IPS-18a (cell line): Measurements from ENCODE around the gene NR3C2.

Source experiments
- H3K27ac ChIP-seq: one replicate; pipeline ENCODE4 v1.5.1; 2013; ENCODE audit warnings: low read length
- H3K27me3 ChIP-seq: one replicate; pipeline ENCODE4 v1.6.1; 2013; ENCODE audit warnings: mild to moderate bottlenecking, low read length; ENCODE audit not compliant: control insufficient read depth, insufficient read depth
- H3K36me3 ChIP-seq: one replicate; pipeline ENCODE4 v1.6.1; 2013; ENCODE audit warnings: low read depth, low read length; ENCODE audit not compliant: control insufficient read depth
- H3K4me1 ChIP-seq: one replicate; pipeline ENCODE4 v1.6.1; 2013; ENCODE audit warnings: low read depth, low read length; ENCODE audit not compliant: control insufficient read depth
- H3K4me3 ChIP-seq: one replicate; pipeline ENCODE4 v1.5.1; 2013; ENCODE audit warnings: low read length
- H3K9ac ChIP-seq: one replicate; pipeline ENCODE4 v1.6.1; 2013; ENCODE audit warnings: mild to moderate bottlenecking, low read length, moderate library complexity
- H3K9me3 ChIP-seq: one replicate; pipeline ENCODE4 v1.6.1; 2013; ENCODE audit warnings: low read depth, low read length; ENCODE audit not compliant: control insufficient read depth

Gene NR3C2

GRCh38 chr4:148431401-148431800 is 10.8 kb downstream of the NR3C2 start:
- H3K9ac ChIP-seq = no peak overlapping the region
- no peaks in the 10 kb centered on the region for H3K27me3 ChIP-seq
- no peaks in the 10 kb centered on the region for H3K9me3 ChIP-seq
- no peaks in the 10 kb centered on the region for H3K4me1 ChIP-seq
- H3K36me3 ChIP-seq = no peaks in the 10 kb centered on the region
- no peak overlapping the region for H3K4me3 ChIP-seq
- H3K27ac ChIP-seq = no peak overlapping the region

GRCh38 chr4:148430854-148431253 is 11.4 kb downstream of the NR3C2 start:
- H3K27ac ChIP-seq = no peak overlapping the region
- no peaks in the 10 kb centered on the region for H3K27me3 ChIP-seq
- H3K9ac ChIP-seq = no peak overlapping the region
- H3K4me3 ChIP-seq = no peak overlapping the region
- H3K9me3 ChIP-seq = no peaks in the 10 kb centered on the region
- H3K4me1 ChIP-seq = no peaks in the 10 kb centered on the region
- no peaks in the 10 kb centered on the region for H3K36me3 ChIP-seq

- Histone ChIP-seq H3K27ac (no peak overlapping the region), H3K4me3 (no peak overlapping the region), H3K4me1 (no peaks in the 10 kb centered on the region), H3K9ac (no peak overlapping the region), H3K36me3 (no peaks in the 10 kb centered on the region), H3K9me3 (no peaks in the 10 kb centered on the region), H3K27me3 (no peaks in the 10 kb centered on the region)
These were observed 13.0 kb downstream of the NR3C2 start for GRCh38 chr4:148429206-148429605.

- Histone ChIP-seq H3K36me3 (no peaks in the 10 kb centered on the region), H3K27ac (no peak overlapping the region), H3K9ac (no peak overlapping the region), H3K9me3 (no peaks in the 10 kb centered on the region), H3K27me3 (no peaks in the 10 kb centered on the region), H3K4me1 (no peaks in the 10 kb centered on the region), H3K4me3 (no peak overlapping the region)
These were observed 15.6 kb downstream of the NR3C2 start for GRCh38 chr4:148426643-148427042.

- Histone ChIP-seq H3K27ac (no peak overlapping the region), H3K9me3 (no peaks in the 10 kb centered on the region), H3K9ac (no peak overlapping the region), H3K27me3 (no peaks in the 10 kb centered on the region), H3K4me3 (no peak overlapping the region), H3K36me3 (no peaks in the 10 kb centered on the region), H3K4me1 (no peaks in the 10 kb centered on the region)
These were observed 16.7 kb downstream of the NR3C2 start for GRCh38 chr4:148425327-148426110.

GRCh38 chr4:148420397-148420796 is 21.8 kb downstream of the NR3C2 start:
- Histone ChIP-seq H3K27me3 (no peaks in the 10 kb centered on the region), H3K27ac (no peak overlapping the region), H3K36me3 (no peaks in the 10 kb centered on the region), H3K4me3 (no peak overlapping the region), H3K9ac (no peak overlapping the region), H3K9me3 (no peaks in the 10 kb centered on the region), H3K4me1 (no peaks in the 10 kb centered on the region)

- no peak overlapping the region for H3K9ac ChIP-seq
- no peak overlapping the region for H3K27ac ChIP-seq
- no peak overlapping the region for H3K4me3 ChIP-seq
- no peaks in the 10 kb centered on the region for H3K36me3 ChIP-seq
- no peaks in the 10 kb centered on the region for H3K4me1 ChIP-seq
- no peaks in the 10 kb centered on the region for H3K9me3 ChIP-seq
- H3K27me3 ChIP-seq = no peaks in the 10 kb centered on the region
These were observed 26.7 kb downstream of the NR3C2 start for GRCh38 chr4:148415500-148415899.

- no peak overlapping the region for H3K9ac ChIP-seq
- H3K27me3 ChIP-seq = no peaks in the 10 kb centered on the region
- H3K9me3 ChIP-seq = no peaks in the 10 kb centered on the region
- H3K4me3 ChIP-seq = no peak overlapping the region
- H3K4me1 ChIP-seq = peaks cover 4% of the 10 kb centered on the region
- no peaks in the 10 kb centered on the region for H3K36me3 ChIP-seq
- no peak overlapping the region for H3K27ac ChIP-seq
These were observed 29.7 kb downstream of the NR3C2 start for GRCh38 chr4:148412460-148412994.

- no peak overlapping the region for H3K9ac ChIP-seq
- H3K4me1 ChIP-seq = peaks cover 4% of the 10 kb centered on the region
- no peak overlapping the region for H3K27ac ChIP-seq
- H3K4me3 ChIP-seq = no peak overlapping the region
- H3K36me3 ChIP-seq = no peaks in the 10 kb centered on the region
- H3K27me3 ChIP-seq = no peaks in the 10 kb centered on the region
- H3K9me3 ChIP-seq = no peaks in the 10 kb centered on the region
These were observed 36.9 kb downstream of the NR3C2 start for GRCh38 chr4:148405161-148405893.

GRCh38 chr4:148398988-148399387 is 43.2 kb downstream of the NR3C2 start:
- no peak overlapping the region for H3K4me3 ChIP-seq
- no peaks in the 10 kb centered on the region for H3K36me3 ChIP-seq
- H3K4me1 ChIP-seq = no peaks in the 10 kb centered on the region
- no peaks in the 10 kb centered on the region for H3K27me3 ChIP-seq
- no peak overlapping the region for H3K9ac ChIP-seq
- H3K27ac ChIP-seq = no peak overlapping the region
- no peaks in the 10 kb centered on the region for H3K9me3 ChIP-seq

GRCh38 chr4:148397771-148398170 is 44.4 kb downstream of the NR3C2 start:
- no peak overlapping the region for H3K27ac ChIP-seq
- no peak overlapping the region for H3K4me3 ChIP-seq
- H3K9me3 ChIP-seq = no peaks in the 10 kb centered on the region

More at GRCh38 chr4:148397771-148398170, 44.4 kb downstream of the NR3C2 start:
- Histone ChIP-seq H3K9ac (no peak overlapping the region), H3K4me1 (no peaks in the 10 kb centered on the region), H3K36me3 (no peaks in the 10 kb centered on the region), H3K27me3 (no peaks in the 10 kb centered on the region)
